HepG2 (cell line): ENCODE data around the gene MAB21L1. TPM values are rescaled to one million over a fixed set of nuclear protein-coding genes. Genes with fewer than 3 reads are reported as not detected.

ENCODE experiments used
- ATAC-seq: fragments of 200-7000 bp; cut with Tn5 transposase; 3 replicates; pipeline ENCODE4 v1.9.1; 2020; ENCODE audit warnings: mild to moderate bottlenecking, moderate library complexity
- BruUV-seq: library from RNA; stranded (reverse); fragments of 400-500 nt; replicated peaks from 2 replicates; lab custom pipeline; 2021; lab: Mats Ljungman, UMichigan
- CTCF ChIA-PET: fragments of 300-600 bp; formaldehyde crosslinking; extraction: SDS; loops from one replicate; lab custom pipeline; 2021; ENCODE audit warnings: low total read pairs, inconsistent platforms, low intra/inter-chr PET ratio; lab: Yijun Ruan, JAX
- POLR2A ChIA-PET: fragments of 350-600 bp; sonication (Branson Sonifier 250); formaldehyde crosslinking; loops from one replicate; lab custom pipeline; 2020; ENCODE audit warnings: antibody characterized with exemption, inconsistent platforms; lab: Yijun Ruan, JAX
- DNase-seq: peaks from one replicate; pipeline ENCODE4 v3.0.0-alpha.2; 2015; ENCODE audit warnings: low spot score
- FAIRE-seq: peaks from 3 replicates; lab custom pipeline; 2011; peaks lifted over from hg19 to GRCh38; lab: Jason Lieb, UNC
- H2AFZ ChIP-seq: one replicate; pipeline ENCODE4 v1.6.1; 2011; ENCODE audit warnings: low read length, inconsistent platforms
- H3K27ac ChIP-seq: fragments of 300-600 bp; 3 replicates; pipeline ENCODE4 v1.8.0; 2011; ENCODE audit warnings: mixed run types, mild to moderate bottlenecking, mixed read lengths, low read length, inconsistent platforms; ENCODE audit not compliant: insufficient read depth; ENCODE audit errors: extremely low read length
- H3K27me3 ChIP-seq, 2 experiments: fragments of 200-600 bp in 1 of 2; 2 replicates in 1 of 2; 3 replicates in 1 of 2; pipeline versions ENCODE4 v1.6.0 to v1.8.0; 2011; ENCODE audit warnings: low read length in 2 of 2, mild to moderate bottlenecking in 2 of 2, moderate library complexity in 2 of 2, inconsistent platforms in 1 of 2; ENCODE audit not compliant: insufficient read depth in 2 of 2, control insufficient read depth in 1 of 2
- H3K36me3 ChIP-seq, 2 experiments: fragments of 200-600 bp in 1 of 2; replicated peaks in 1 of 2; 2 replicates in 1 of 2; 3 replicates in 1 of 2; pipeline versions ENCODE4 v1.5.1 to v1.8.0; 2011; ENCODE audit warnings: low read length in 2 of 2, inconsistent platforms in 1 of 2; ENCODE audit not compliant: insufficient read depth in 2 of 2, control insufficient read depth in 1 of 2
- H3K4me1 ChIP-seq: 2 replicates; pipeline ENCODE4 v1.5.1; 2012; ENCODE audit warnings: low read length, inconsistent platforms; ENCODE audit not compliant: insufficient read depth
- H3K4me2 ChIP-seq: 2 replicates; pipeline ENCODE4 v1.6.0; 2011; ENCODE audit warnings: low read depth, low read length, inconsistent platforms
- H3K4me3 ChIP-seq, 3 experiments: fragments of 200-600 bp in 1 of 3; sonication (generic), shearing (Covaris generic) in 1 of 3; replicated peaks in 1 of 3; 2 replicates each; pipeline ENCODE4 v1.5.1; 2011 to 2016; ENCODE audit warnings: low read length in 3 of 3, inconsistent platforms in 2 of 3, low read depth in 2 of 3, mild to moderate bottlenecking in 2 of 3, control low read depth in 1 of 3, mixed read lengths in 1 of 3; ENCODE audit not compliant: insufficient read depth in 1 of 3
- H3K79me2 ChIP-seq: one replicate; pipeline ENCODE4 v1.6.1; 2011; ENCODE audit warnings: low read length, inconsistent platforms; ENCODE audit not compliant: insufficient read depth
- H3K9ac ChIP-seq: 2 replicates; pipeline ENCODE4 v1.6.0; 2011; ENCODE audit warnings: mild to moderate bottlenecking, low read depth, low read length, inconsistent platforms; ENCODE audit not compliant: insufficient read depth
- H3K9me3 ChIP-seq: 2 replicates; pipeline ENCODE4 v1.5.1; 2012; ENCODE audit warnings: mild to moderate bottlenecking, low read length
- H4K20me1 ChIP-seq: 2 replicates; pipeline ENCODE4 v1.6.0; 2011; ENCODE audit warnings: inconsistent platforms, mild to moderate bottlenecking, low read length, moderate library complexity; ENCODE audit not compliant: insufficient read depth
- NCOR1 ChIP-seq: fragments of 200-600 bp; sonication (generic); IDR thresholded peaks from 2 replicates; pipeline ENCODE4 v1.7.0; 2017; ENCODE audit warnings: antibody characterized with exemption, low read length, borderline replicate concordance
- TBL1XR1 ChIP-seq: fragments of 150-350 bp; IDR thresholded peaks from 2 replicates; pipeline ENCODE4 v1.6.1; 2014; ENCODE audit warnings: borderline replicate concordance, low read length; ENCODE audit not compliant: partially characterized antibody
- WGBS: methylation state at CpG from one replicate; pipeline ENCODE4 v1.1.6; 2017; ENCODE audit warnings: low lambda C conversion rate; 5-methylcytosine and 5-hydroxymethylcytosine counted together
- in situ Hi-C: cut with HindIII; loops from 2 replicates; pipeline ENCODE4 v1.10.0; 2017; ENCODE audit warnings: low pct_unique_long_range_greater_than_20kb; ENCODE audit not compliant: extremely low pct_ligation_motif_present
- intact Hi-C: fragments of 100-400 bp; cut with micrococcal nuclease; formaldehyde crosslinking; loops from one replicate; pipeline ENCODE4 v1.10.0; 2022; ENCODE audit not compliant: unreplicated experiment
- polyA plus RNA-seq, 8 experiments: library from polyadenylated mRNA; depleted of rRNA in 3 of 8; stranded (reverse) in 7 of 8; unstranded in 1 of 8; fragments of >200 nt; fragmentation: Illumina TruSeq in 4 of 8; extraction: Trizol in 4 of 8; gene quantifications; 2 replicates each; pipeline versions ENCODE4 v1.2.1 to v1.2.3, GENCODE V29; 2011 to 2016; ENCODE audit warnings: low read depth in 4 of 8, missing spikeins in 1 of 8, mixed read lengths in 1 of 8; ENCODE audit not compliant: insufficient read depth in 1 of 8
- total RNA-seq, 5 experiments: library from RNA; depleted of rRNA; stranded (reverse); fragments of >200 nt; fragmentation: Illumina TruSeq; extraction: Trizol; gene quantifications; 2 replicates each; pipeline ENCODE4 v1.2.3, GENCODE V29; 2016; ENCODE audit warnings: low read depth in 1 of 5
- TF ChIP-seq, protein P1 (sequence below), 2 experiments: sonication (generic) in 1 of 2; formaldehyde crosslinking in 1 of 2; IDR thresholded peaks; 2 replicates each; pipeline versions ENCODE4 v1.4.0 to v1.6.1; 2016 to 2020; ENCODE audit warnings: borderline replicate concordance in 1 of 2, low read depth in 1 of 2, mild to moderate bottlenecking in 1 of 2, missing genetic modification reagents in 1 of 2
- TF ChIP-seq, protein P2 (sequence below): sonication (generic); formaldehyde crosslinking; IDR thresholded peaks from 2 replicates; pipeline ENCODE4 v1.4.0; 2020; ENCODE audit warnings: missing genetic modification reagents

The MAB21L1 gene
- total and polyA plus RNA-seq, 2 of the 13 experiments (the other 11 are each of a cell fraction or from before 2014, with no cell fraction given) = not detected

DNA sequence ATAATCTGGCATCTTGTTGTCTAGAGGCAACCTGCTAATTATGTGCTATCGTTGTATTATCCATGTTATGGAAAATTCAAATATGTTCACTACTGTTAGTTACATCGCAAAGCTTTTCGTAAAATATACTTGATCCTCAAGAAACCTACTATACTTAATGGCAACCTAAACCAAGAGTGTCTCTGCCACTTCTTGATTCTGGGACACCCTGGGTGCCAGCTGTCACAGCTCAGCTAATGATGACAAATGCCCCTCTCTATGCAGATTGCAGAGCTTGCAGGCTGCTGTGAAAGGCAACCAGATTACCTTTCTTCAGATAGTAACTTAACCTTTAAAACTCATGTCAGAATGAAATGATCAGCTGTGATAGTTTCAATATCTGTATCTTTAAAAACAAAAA lies 8.9 kb upstream of the MAB21L1 start:
- CTCF ChIA-PET = no interaction called here
- no peak overlapping the region for H2AFZ ChIP-seq
- no peaks in the 10 kb centered on the region for H3K79me2 ChIP-seq
- ATAC-seq (no peak), FAIRE-seq (no peak)
- H3K9ac ChIP-seq = no peak overlapping the region
- no peaks in the 10 kb centered on the region for H3K9me3 ChIP-seq
- H3K27me3 ChIP-seq = no peaks in the 10 kb centered on the region
- BruUV-seq = no TSS peak
- H3K27ac ChIP-seq = no peak overlapping the region
- H3K4me2 ChIP-seq = no peak overlapping the region
- H3K36me3 ChIP-seq = no peaks in the 10 kb centered on the region
- 55% methylated on average over 3 of the region's 3 CpGs for WGBS
- intact Hi-C loops = no loop called here
- no peaks in the 10 kb centered on the region for H4K20me1 ChIP-seq
- in situ Hi-C loops = no loop called here
- TF ChIP-seq TBL1XR1 = no peak
- TF ChIP-seq, protein P1, sequence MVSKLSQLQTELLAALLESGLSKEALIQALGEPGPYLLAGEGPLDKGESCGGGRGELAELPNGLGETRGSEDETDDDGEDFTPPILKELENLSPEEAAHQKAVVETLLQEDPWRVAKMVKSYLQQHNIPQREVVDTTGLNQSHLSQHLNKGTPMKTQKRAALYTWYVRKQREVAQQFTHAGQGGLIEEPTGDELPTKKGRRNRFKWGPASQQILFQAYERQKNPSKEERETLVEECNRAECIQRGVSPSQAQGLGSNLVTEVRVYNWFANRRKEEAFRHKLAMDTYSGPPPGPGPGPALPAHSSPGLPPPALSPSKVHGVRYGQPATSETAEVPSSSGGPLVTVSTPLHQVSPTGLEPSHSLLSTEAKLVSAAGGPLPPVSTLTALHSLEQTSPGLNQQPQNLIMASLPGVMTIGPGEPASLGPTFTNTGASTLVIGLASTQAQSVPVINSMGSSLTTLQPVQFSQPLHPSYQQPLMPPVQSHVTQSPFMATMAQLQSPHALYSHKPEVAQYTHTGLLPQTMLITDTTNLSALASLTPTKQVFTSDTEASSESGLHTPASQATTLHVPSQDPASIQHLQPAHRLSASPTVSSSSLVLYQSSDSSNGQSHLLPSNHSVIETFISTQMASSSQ (IDR thresholded peaks at IDR 0.05; ENCODE audit: low read depth) = no peak
- TF ChIP-seq, protein P1 (CRISPR knock-in tag; IDR thresholded peaks at IDR 0.05; ENCODE audit: borderline replicate concordance) = no peak
- TF ChIP-seq, protein P2, sequence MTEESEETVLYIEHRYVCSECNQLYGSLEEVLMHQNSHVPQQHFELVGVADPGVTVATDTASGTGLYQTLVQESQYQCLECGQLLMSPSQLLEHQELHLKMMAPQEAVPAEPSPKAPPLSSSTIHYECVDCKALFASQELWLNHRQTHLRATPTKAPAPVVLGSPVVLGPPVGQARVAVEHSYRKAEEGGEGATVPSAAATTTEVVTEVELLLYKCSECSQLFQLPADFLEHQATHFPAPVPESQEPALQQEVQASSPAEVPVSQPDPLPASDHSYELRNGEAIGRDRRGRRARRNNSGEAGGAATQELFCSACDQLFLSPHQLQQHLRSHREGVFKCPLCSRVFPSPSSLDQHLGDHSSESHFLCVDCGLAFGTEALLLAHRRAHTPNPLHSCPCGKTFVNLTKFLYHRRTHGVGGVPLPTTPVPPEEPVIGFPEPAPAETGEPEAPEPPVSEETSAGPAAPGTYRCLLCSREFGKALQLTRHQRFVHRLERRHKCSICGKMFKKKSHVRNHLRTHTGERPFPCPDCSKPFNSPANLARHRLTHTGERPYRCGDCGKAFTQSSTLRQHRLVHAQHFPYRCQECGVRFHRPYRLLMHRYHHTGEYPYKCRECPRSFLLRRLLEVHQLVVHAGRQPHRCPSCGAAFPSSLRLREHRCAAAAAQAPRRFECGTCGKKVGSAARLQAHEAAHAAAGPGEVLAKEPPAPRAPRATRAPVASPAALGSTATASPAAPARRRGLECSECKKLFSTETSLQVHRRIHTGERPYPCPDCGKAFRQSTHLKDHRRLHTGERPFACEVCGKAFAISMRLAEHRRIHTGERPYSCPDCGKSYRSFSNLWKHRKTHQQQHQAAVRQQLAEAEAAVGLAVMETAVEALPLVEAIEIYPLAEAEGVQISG = no peak
- no peak for TF ChIP-seq NCOR1
- TF ChIP-seq, all 625 proteins: peak for 0
- DNase-seq = no peak
- POLR2A ChIA-PET = no interaction called here
- H3K4me3 ChIP-seq = no peak overlapping the region
- no peaks in the 10 kb centered on the region for H3K4me1 ChIP-seq
